Measurements from ENCODE around the gene WDR55. TPM values are rescaled to one million over a fixed set of nuclear protein-coding genes. Genes with fewer than 3 reads are reported as not detected.

WDR55 gene
- total and polyA plus RNA-seq, 2 donors (not counting 1 experiment from before 2014, with no cell fraction given) = 43.4 to 44.7 TPM

- TF ChIP-seq, protein P1, sequence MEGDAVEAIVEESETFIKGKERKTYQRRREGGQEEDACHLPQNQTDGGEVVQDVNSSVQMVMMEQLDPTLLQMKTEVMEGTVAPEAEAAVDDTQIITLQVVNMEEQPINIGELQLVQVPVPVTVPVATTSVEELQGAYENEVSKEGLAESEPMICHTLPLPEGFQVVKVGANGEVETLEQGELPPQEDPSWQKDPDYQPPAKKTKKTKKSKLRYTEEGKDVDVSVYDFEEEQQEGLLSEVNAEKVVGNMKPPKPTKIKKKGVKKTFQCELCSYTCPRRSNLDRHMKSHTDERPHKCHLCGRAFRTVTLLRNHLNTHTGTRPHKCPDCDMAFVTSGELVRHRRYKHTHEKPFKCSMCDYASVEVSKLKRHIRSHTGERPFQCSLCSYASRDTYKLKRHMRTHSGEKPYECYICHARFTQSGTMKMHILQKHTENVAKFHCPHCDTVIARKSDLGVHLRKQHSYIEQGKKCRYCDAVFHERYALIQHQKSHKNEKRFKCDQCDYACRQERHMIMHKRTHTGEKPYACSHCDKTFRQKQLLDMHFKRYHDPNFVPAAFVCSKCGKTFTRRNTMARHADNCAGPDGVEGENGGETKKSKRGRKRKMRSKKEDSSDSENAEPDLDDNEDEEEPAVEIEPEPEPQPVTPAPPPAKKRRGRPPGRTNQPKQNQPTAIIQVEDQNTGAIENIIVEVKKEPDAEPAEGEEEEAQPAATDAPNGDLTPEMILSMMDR (IDR thresholded peaks at IDR 0.05) = no peak
- no peak for TF ChIP-seq EZH2 (IDR thresholded peaks at IDR 0.05; ENCODE audit: borderline replicate concordance, insufficient read depth, low read depth, low read length, poor library complexity, severe bottlenecking)
- Mint-ChIP-seq H3K4me3 (peak overlapping the region; percentile 95), H3K4me1 (peaks cover 21% of the 10 kb centered on the region), H3K27me3 (peaks cover 20% of the 10 kb centered on the region), H3K27ac (no peak overlapping the region), H3K9me3 (ENCODE audit: insufficient read depth) (peaks cover 3% of the 10 kb centered on the region)
- no peaks in the 10 kb centered on the region for H4K20me1 ChIP-seq (ENCODE audit: control insufficient read depth, insufficient read depth, low read length, poor library complexity, severe bottlenecking)
- intact Hi-C loops (cut with micrococcal nuclease) = no loop called here
- no peaks in the 10 kb centered on the region for H3K79me2 ChIP-seq (ENCODE audit: control insufficient read depth, insufficient read depth, low read length)
- peak overlapping the region; percentile 71 for H3K9ac ChIP-seq (ENCODE audit: low read length)
- no peak overlapping the region for H3K27ac ChIP-seq (ENCODE audit: low read length in 2 of 2)
- peak overlapping the region; percentile 61 to 67 (median 66) for H3K4me3 ChIP-seq (ENCODE audit: control extremely low read depth in 1 of 5, extremely low read depth in 1 of 5, insufficient read depth in 1 of 5, low read depth in 2 of 5, low read length in 4 of 5)
- POLR2A ChIA-PET = interaction anchor here (1.2 to 1.6 kb wide), 2 partner anchors 16 to 85 kb away, joined by 4 read pairs; partner anchors contain the start of genes EIF4EBP3, IK and NDUFA2
- peaks cover 0 to 13% (median 8%) of the 10 kb centered on the region in 3 donors for H3K9me3 ChIP-seq (ENCODE audit: control extremely low read depth in 1 of 3, control insufficient read depth in 2 of 3, insufficient read depth in 1 of 3, low read length in 2 of 3)
- H2AFZ ChIP-seq (ENCODE audit: insufficient read depth, low read depth, low read length, poor library complexity, severe bottlenecking) = peak overlapping the region; percentile 95
- peak; percentile 57 for ATAC-seq (ENCODE audit: low read depth)
- peak overlapping the region; percentile 93 for H3K4me2 ChIP-seq (replicated peaks; ENCODE audit: low read depth, low read length, poor library complexity, severe bottlenecking)
- no peak for DNase-seq
- peaks cover 16 to 19% of the 10 kb centered on the region in 2 donors for H3K4me1 ChIP-seq (ENCODE audit: control insufficient read depth in 2 of 2, insufficient read depth in 2 of 2, low read length in 2 of 2)
- H3K36me3 ChIP-seq (replicated peaks in 1 of 2; ENCODE audit: control extremely low read depth in 1 of 2, control insufficient read depth in 1 of 2, extremely low read depth in 1 of 2, insufficient read depth in 2 of 2, low read length in 1 of 2) = no peaks in the 10 kb centered on the region
- WGBS (ENCODE audit: insufficient coverage) = 21% methylated on average over 36 of the region's 36 CpGs
- CTCF ChIA-PET = interaction anchor here (0.9 to 1.2 kb wide), 4 partner anchors 11 to 259 kb away, joined by 3 to 4 read pairs (median 4); partner anchors contain the start of gene EIF4EBP3
- H3K27me3 ChIP-seq (replicated peaks in 1 of 4; ENCODE audit: control extremely low read depth in 1 of 4, control insufficient read depth in 3 of 4, insufficient read depth in 4 of 4, low read length in 3 of 4) = peaks cover 0 to 37% (median 14%) of the 10 kb centered on the region in 4 experiments
These were observed 32.8 kb upstream of the WDR55 start for GRCh38 chr5:140631831-140632365.
